H9 (cell line): ENCODE results near the gene ANKMY1. TPM values are rescaled to one million over a fixed set of nuclear protein-coding genes. Genes with fewer than 3 reads are reported as not detected.

Source experiments
- DNase-seq: peaks from one replicate; pipeline ENCODE4 v3.0.0-alpha.2; 2017
- H2AFZ ChIP-seq: one replicate; pipeline ENCODE4 v1.6.1; 2013; ENCODE audit warnings: mild to moderate bottlenecking, low read length, control low read depth, moderate library complexity
- H2AK5ac ChIP-seq: 2 replicates; pipeline ENCODE4 v1.6.1; 2013; ENCODE audit warnings: low read length, control low read depth, mixed read lengths; ENCODE audit not compliant: insufficient read length
- H2BK120ac ChIP-seq: one replicate; pipeline ENCODE4 v1.6.1; 2013; ENCODE audit warnings: low read depth, mild to moderate bottlenecking, low read length, control low read depth, inconsistent platforms; ENCODE audit not compliant: poor library complexity, severe bottlenecking
- H2BK12ac ChIP-seq: 2 replicates; pipeline ENCODE4 v1.6.1; 2013; ENCODE audit warnings: low read length, control low read depth, mixed read lengths, low read depth; ENCODE audit not compliant: insufficient read length
- H2BK15ac ChIP-seq: 2 replicates; pipeline ENCODE4 v1.6.1; 2013; ENCODE audit warnings: low read depth, low read length, control low read depth
- H2BK20ac ChIP-seq: one replicate; pipeline ENCODE4 v1.6.1; 2013; ENCODE audit warnings: low read depth, mild to moderate bottlenecking, low read length, control low read depth, inconsistent platforms; ENCODE audit not compliant: poor library complexity, severe bottlenecking
- H2BK5ac ChIP-seq: 2 replicates; pipeline ENCODE4 v1.6.1; 2013; ENCODE audit warnings: low read length, control low read depth, mixed read lengths; ENCODE audit not compliant: insufficient read length
- H3K14ac ChIP-seq: 2 replicates; pipeline ENCODE4 v1.6.1; 2013; ENCODE audit warnings: low read length, control low read depth; ENCODE audit not compliant: insufficient read depth
- H3K18ac ChIP-seq: 2 replicates; pipeline ENCODE4 v1.6.1; 2013; ENCODE audit warnings: low read depth, mild to moderate bottlenecking, mixed read lengths, low read length, control low read depth; ENCODE audit not compliant: insufficient read length
- H3K23ac ChIP-seq: 2 replicates; pipeline ENCODE4 v1.6.1; 2013; ENCODE audit warnings: low read length, control low read depth, mixed read lengths, low read depth; ENCODE audit not compliant: insufficient read length
- H3K23me2 ChIP-seq: 2 replicates; pipeline ENCODE4 v1.6.1; 2013; ENCODE audit warnings: low read depth, mild to moderate bottlenecking, mixed read lengths, low read length, control low read depth; ENCODE audit not compliant: insufficient read length, poor library complexity, severe bottlenecking
- H3K27ac ChIP-seq: 2 replicates; pipeline ENCODE4 v1.5.1; 2013; ENCODE audit warnings: low read length, control low read depth, mixed read lengths, low read depth; ENCODE audit not compliant: insufficient read length
- H3K27me3 ChIP-seq: 2 replicates; pipeline ENCODE4 v1.6.1; 2013; ENCODE audit warnings: low read length, control low read depth, inconsistent platforms; ENCODE audit not compliant: insufficient read depth
- H3K4ac ChIP-seq: 2 replicates; pipeline ENCODE4 v1.6.1; 2013; ENCODE audit warnings: low read depth, mild to moderate bottlenecking, control low read depth, inconsistent platforms, low read length, moderate library complexity
- H3K4me1 ChIP-seq: 2 replicates; pipeline ENCODE4 v1.6.1; 2013; ENCODE audit warnings: low read length, control low read depth, inconsistent platforms; ENCODE audit not compliant: insufficient read depth
- H3K4me2 ChIP-seq: 2 replicates; pipeline ENCODE4 v1.6.1; 2013; ENCODE audit warnings: low read length, control low read depth, mixed read lengths; ENCODE audit not compliant: insufficient read length, insufficient read depth
- H3K56ac ChIP-seq: 2 replicates; pipeline ENCODE4 v1.6.1; 2013; ENCODE audit warnings: low read depth, mild to moderate bottlenecking, mixed read lengths, low read length, control low read depth; ENCODE audit not compliant: insufficient read length
- H3K79me1 ChIP-seq: 2 replicates; pipeline ENCODE4 v1.6.1; 2013; ENCODE audit warnings: low read depth, mild to moderate bottlenecking, moderate library complexity, low read length, control low read depth, inconsistent platforms; ENCODE audit not compliant: insufficient read depth, poor library complexity, severe bottlenecking
- H3K79me2 ChIP-seq: 2 replicates; pipeline ENCODE4 v1.6.1; 2013; ENCODE audit warnings: low read length, control low read depth, inconsistent platforms; ENCODE audit not compliant: insufficient read depth
- H3K9ac ChIP-seq: 2 replicates; pipeline ENCODE4 v1.6.1; 2013; ENCODE audit warnings: low read length, control low read depth, mixed read lengths; ENCODE audit not compliant: insufficient read length; ENCODE audit errors: extremely low read depth
- H3K9me3 ChIP-seq: one replicate; pipeline ENCODE4 v1.6.1; 2013; ENCODE audit warnings: low read depth, low read length, inconsistent platforms; ENCODE audit not compliant: control insufficient read depth
- H3T11ph ChIP-seq: one replicate; pipeline ENCODE4 v1.6.1; 2013; ENCODE audit warnings: mild to moderate bottlenecking, low read length, control low read depth, inconsistent platforms
- H4K20me1 ChIP-seq: one replicate; pipeline ENCODE4 v1.6.1; 2013; ENCODE audit not compliant: control insufficient read depth, insufficient read length, insufficient read depth
- H4K5ac ChIP-seq: 2 replicates; pipeline ENCODE4 v1.6.1; 2013; ENCODE audit warnings: low read depth, mild to moderate bottlenecking, mixed read lengths, low read length, control low read depth; ENCODE audit not compliant: insufficient read length
- H4K8ac ChIP-seq: replicated peaks from 2 replicates; pipeline ENCODE4 v1.6.1; 2013; ENCODE audit warnings: low read length, control low read depth, mixed read lengths, low read depth; ENCODE audit not compliant: insufficient read length
- H4K91ac ChIP-seq: 2 replicates; pipeline ENCODE4 v1.6.1; 2013; ENCODE audit warnings: low read depth, mild to moderate bottlenecking, moderate library complexity, mixed read lengths, low read length, control low read depth; ENCODE audit not compliant: insufficient read length
- H3K27ac Mint-ChIP-seq, 3 experiments: 2 replicates in 2 of 3; 3 replicates in 1 of 3; pipeline ENCODE4 v1.8.0; 2020 to 2021; ENCODE audit warnings: mixed read lengths in 3 of 3, mild to moderate bottlenecking in 1 of 3, moderate library complexity in 1 of 3
- H3K27me3 Mint-ChIP-seq: 2 replicates; pipeline ENCODE4 v1.8.0; 2021; ENCODE audit warnings: low read depth, mild to moderate bottlenecking, moderate library complexity, mixed read lengths
- H3K36me3 Mint-ChIP-seq, 3 experiments: 2 replicates in 2 of 3; 3 replicates in 1 of 3; pipeline ENCODE4 v1.8.0; 2020 to 2021; ENCODE audit warnings: low read depth in 3 of 3, mixed read lengths in 3 of 3; ENCODE audit not compliant: insufficient read depth in 1 of 3
- H3K4me1 Mint-ChIP-seq, 2 experiments: 2 replicates each; pipeline ENCODE4 v1.8.0; 2020; ENCODE audit warnings: mixed read lengths in 2 of 2
- H3K4me3 Mint-ChIP-seq, 2 experiments: 2 replicates in 1 of 2; 3 replicates in 1 of 2; pipeline ENCODE4 v1.8.0; 2020 to 2021; ENCODE audit warnings: mild to moderate bottlenecking in 2 of 2, mixed read lengths in 2 of 2, moderate library complexity in 1 of 2
- H3K9me3 Mint-ChIP-seq, 2 experiments: 2 replicates in 1 of 2; 3 replicates in 1 of 2; pipeline ENCODE4 v1.8.0; 2020; ENCODE audit warnings: mild to moderate bottlenecking in 2 of 2, mixed read lengths in 2 of 2, moderate library complexity in 1 of 2
- CTCF ChIP-seq: fragments of 200-600 bp; sonication (generic); conservative IDR thresholded peaks from 3 replicates; pipeline ENCODE4 v1.8.0; 2021; ENCODE audit warnings: antibody characterized with exemption, mild to moderate bottlenecking
- WGBS: extraction: QIAGEN DNeasy Blood & Tissue Kit; methylation state at CpG from one replicate; pipeline ENCODE4 v1.1.7; 2013; ENCODE audit warnings: missing lambda C conversion rate, low lambda C conversion rate, mixed read lengths; ENCODE audit not compliant: insufficient read length; ENCODE audit errors: extremely low coverage; 5-methylcytosine and 5-hydroxymethylcytosine counted together
- total RNA-seq: library from RNA; stranded (reverse); gene quantifications from 2 replicates; pipeline ENCODE4 v1.2.1, GENCODE V29; 2021

ANKMY1 gene
- total RNA-seq, 1 experiment from 2014 or later = 13.7 TPM

GRCh38 chr2:240590681-240591111 lies 32.9 kb upstream of the ANKMY1 start:
- no peak overlapping the region for H2BK12ac ChIP-seq
- peaks cover 12 to 30% (median 13%) of the 10 kb centered on the region in 3 experiments for H3K36me3 Mint-ChIP-seq
- no peak overlapping the region for H3K4me2 ChIP-seq

More at GRCh38 chr2:240590681-240591111, 32.9 kb upstream of the ANKMY1 start:
- Histone ChIP-seq H2BK120ac (no peak overlapping the region), H3K27me3 (no peaks in the 10 kb centered on the region), H4K20me1 (no peaks in the 10 kb centered on the region), H3K79me2 (peaks cover 11% of the 10 kb centered on the region; the same call in 1 of the 2 replicates), H2BK15ac (no peak overlapping the region), H3T11ph (no peak overlapping the region), H3K56ac (no peak overlapping the region), H3K18ac (no peak overlapping the region), H2AK5ac (no peak overlapping the region), H3K14ac (no peak overlapping the region), H3K23ac (no peak overlapping the region), H3K9ac (no peak overlapping the region), H4K5ac (no peak overlapping the region), H4K8ac (no peak overlapping the region), H4K91ac (no peak overlapping the region), H3K27ac (no peak overlapping the region), H3K23me2 (peaks cover 10% of the 10 kb centered on the region), H3K79me1 (peaks cover 5% of the 10 kb centered on the region), H2AFZ (no peak overlapping the region), H3K9me3 (no peaks in the 10 kb centered on the region), H3K4me1 (peaks cover 7% of the 10 kb centered on the region; the same call in 1 of the 2 replicates), H2BK5ac (no peak overlapping the region), H2BK20ac (no peak overlapping the region), H3K4ac (no peak overlapping the region)
- Mint-ChIP-seq H3K27me3 (no peaks in the 10 kb centered on the region; the same call in 1 of the 2 replicates), H3K9me3 (peaks cover 0 to 2% of the 10 kb centered on the region in 2 experiments; a peak in 1 of 5 replicates), H3K27ac (no peak overlapping the region), H3K4me1 (peaks cover 13 to 15% of the 10 kb centered on the region in 2 experiments), H3K4me3 (no peak overlapping the region)
- no peak for DNase-seq
- TF ChIP-seq CTCF = no peak
- no CpG with 5 or more reads among the region's 21 CpGs for WGBS
